K562 (cell line): ENCODE results near the gene GIMAP8. TPM values are rescaled to one million over a fixed set of nuclear protein-coding genes. Genes with fewer than 3 reads are reported as not detected.

ENCODE experiments used
- ARID4B ChIP-seq: sonication (generic); formaldehyde crosslinking; IDR thresholded peaks from 2 replicates; pipeline ENCODE4 v1.8.0; 2022; ENCODE audit warnings: mild to moderate bottlenecking, missing genetic modification reagents
- BMI1 ChIP-seq: fragments of 150-350 bp; IDR thresholded peaks from 2 replicates; pipeline ENCODE4 v1.6.1; 2014; ENCODE audit warnings: low read length
- CBX1 ChIP-seq: sonication (generic); IDR thresholded peaks from 2 replicates; pipeline ENCODE4 v1.6.1; 2016; ENCODE audit warnings: antibody characterized with exemption, low read depth, mild to moderate bottlenecking
- HNRNPK ChIP-seq: fragments of 200-400 bp; formaldehyde crosslinking; IDR thresholded peaks from one replicate; pipeline ENCODE4 v1.6.1; 2018; ENCODE audit warnings: mild to moderate bottlenecking, low read depth, low read length; ENCODE audit not compliant: poor library complexity, severe bottlenecking
- MTF1 ChIP-seq: fragments of 250-450 bp; sonication (Bioruptor Pico); IDR thresholded peaks from 2 replicates; pipeline ENCODE4 v1.9.0; 2021; ENCODE audit warnings: moderate library complexity, mild to moderate bottlenecking, inconsistent platforms, borderline replicate concordance
- NFRKB ChIP-seq: fragments of 450-650 bp; IDR thresholded peaks from 2 replicates; pipeline ENCODE4 v1.6.1; 2016; ENCODE audit warnings: low read depth
- PHB ChIP-seq: fragments of 250-450 bp; sonication (Bioruptor Pico); IDR thresholded peaks from 2 replicates; pipeline ENCODE4 v1.5.0; 2021
- STAT5B ChIP-seq: fragments of 250-450 bp; sonication (Bioruptor Pico); IDR thresholded peaks from 2 replicates; pipeline ENCODE4 v1.8.0; 2021; ENCODE audit warnings: mild to moderate bottlenecking, inconsistent platforms
- TRIM28 ChIP-seq: fragments of 450-650 bp; IDR thresholded peaks from 2 replicates; pipeline ENCODE4 v1.6.1; 2017
- U2AF1 ChIP-seq: fragments of 200-400 bp; formaldehyde crosslinking; optimal IDR thresholded peaks from 2 replicates; pipeline ENCODE3; 2017; ENCODE audit warnings: mild to moderate bottlenecking, low read depth, low read length, moderate library complexity
- YY1 ChIP-seq, 3 experiments: IDR thresholded peaks; 2 replicates each; pipeline ENCODE4 v1.6.1; 2011; ENCODE audit warnings: low read length in 2 of 3, mild to moderate bottlenecking in 2 of 3, moderate library complexity in 2 of 3, borderline replicate concordance in 1 of 3, control low read depth in 1 of 3, low read depth in 1 of 3; ENCODE audit not compliant: insufficient read depth in 3 of 3, insufficient replicate concordance in 2 of 3, control insufficient read depth in 1 of 3, insufficient read length in 1 of 3; ENCODE audit errors: extremely low read depth in 1 of 3
- ZBTB40 ChIP-seq, 2 experiments: fragments of 450-650 bp in 1 of 2; sonication (generic) in 1 of 2; formaldehyde crosslinking in 1 of 2; IDR thresholded peaks; 2 replicates each; pipeline versions ENCODE4 v1.7.1 to v1.9.0; 2016 to 2022; ENCODE audit warnings: inconsistent platforms in 1 of 2, mild to moderate bottlenecking in 1 of 2, missing genetic modification reagents in 1 of 2
- ZFP36 ChIP-seq: fragments of 150-350 bp; IDR thresholded peaks from 2 replicates; pipeline ENCODE4 v1.6.1; 2018; ENCODE audit warnings: low read length, low read depth; ENCODE audit not compliant: partially characterized antibody
- ZNF75A ChIP-seq: fragments of 450-650 bp; formaldehyde crosslinking; IDR thresholded peaks from 2 replicates; pipeline ENCODE4 v1.4.0; 2020; ENCODE audit warnings: mild to moderate bottlenecking
- polyA plus RNA-seq, 8 experiments: library from polyadenylated mRNA; depleted of rRNA in 4 of 8; stranded (reverse) in 5 of 8; unstranded in 3 of 8; fragments of >200 nt; fragmentation: Nextera tagmentation in 2 of 8; fragmentation: Illumina TruSeq in 1 of 8; extraction: Ambion mirVana in 2 of 8; extraction: Trizol in 1 of 8; gene quantifications; 2 replicates each; pipeline versions ENCODE4 v1.2.1 to v1.2.3, GENCODE V29; 2011 to 2014; ENCODE audit warnings: inconsistent platforms in 1 of 8, missing spikeins in 1 of 8
- total RNA-seq, 7 experiments: library from RNA; depleted of rRNA in 6 of 7; stranded (reverse); fragments of >200 nt in 6 of 7; fragmentation: Illumina TruSeq in 2 of 7; extraction: Trizol in 2 of 7; gene quantifications; 2 replicates each; pipeline versions ENCODE4 v1.2.1 to v1.2.3, GENCODE V29; 2011 to 2021; ENCODE audit warnings: low replicate concordance in 1 of 7

GIMAP8 gene
- total and polyA plus RNA-seq, 9 of the 15 experiments (the other 6 are each of a cell fraction or from before 2014, with no cell fraction given), result not detected

GRCh38 chr7:150420987-150421674 lies 29.3 kb upstream of the GIMAP8 start (continued):
- TF ChIP-seq YY1 (IDR thresholded peaks at IDR 0.05; ENCODE audit: borderline replicate concordance in 1 of 3, control insufficient read depth in 1 of 3, extremely low read depth in 1 of 3, insufficient read depth in 3 of 3, insufficient read length in 1 of 3, insufficient replicate concordance in 2 of 3, low read depth in 1 of 3, low read length in 2 of 3) (peak in 2 of 3 experiments; percentile 32 to 52), STAT5B (CRISPR knock-in tag) (no peak), HNRNPK (no peak), PHB (no peak), U2AF1 (no peak), BMI1 (no peak), CBX1 (no peak), TRIM28 (no peak), ZBTB40 (IDR thresholded peaks at IDR 0.05) (no peak), ZBTB40 (CRISPR knock-in tag; IDR thresholded peaks at IDR 0.05) (no peak), NFRKB (no peak), ZFP36 (peak; percentile 41), MTF1 (CRISPR knock-in tag) (no peak), ZNF75A (0 out of 2 replicates have a peak, but pooled peaks have one; percentile 13), ARID4B (CRISPR knock-in tag) (no peak)
